AG08396 (cell line): ENCODE results near the gene DMD.
"Not testable (repeated sequence)": the region's sequence is repeated elsewhere in the genome, so short reads cannot be mapped to it uniquely, and the experiment has no call there.

Experiments
- DNase-seq: peaks from one replicate; pipeline ENCODE4 v3.0.0; 2012; ENCODE audit warnings: low spot score, mixed read lengths

DMD gene

GRCh38 chrX:31593353-31593752, 1618.0 kb downstream of the DMD start:
- no peak for DNase-seq

GRCh38 chrX:31591355-31591754, 1620.0 kb downstream of the DMD start:
- no peak for DNase-seq

GRCh38 chrX:31590581-31591114, 1620.7 kb downstream of the DMD start:
- DNase-seq: peak; percentile 6

GRCh38 chrX:31589503-31589902, 1621.8 kb downstream of the DMD start:
- DNase-seq: no peak

- no peak for DNase-seq
These were observed 1623.0 kb downstream of the DMD start for GRCh38 chrX:31588355-31588754.

- not testable (repeated sequence) for DNase-seq
These were observed 1627.5 kb downstream of the DMD start for GRCh38 chrX:31583892-31584291.

- DNase-seq: no peak
These were observed 1630.6 kb downstream of the DMD start for GRCh38 chrX:31580726-31581125.

GRCh38 chrX:31580227-31580626, 1631.1 kb downstream of the DMD start:
- no peak for DNase-seq

- no peak for DNase-seq
These were observed 1639.0 kb downstream of the DMD start for GRCh38 chrX:31572360-31572759.

GRCh38 chrX:31570658-31571057, 1640.7 kb downstream of the DMD start:
- DNase-seq: no peak

- no peak for DNase-seq
These were observed 1647.6 kb downstream of the DMD start for GRCh38 chrX:31563792-31564191.

- no peak for DNase-seq
These were observed 1655.8 kb downstream of the DMD start for GRCh38 chrX:31555506-31555905.

- no peak for DNase-seq
These were observed 1659.4 kb downstream of the DMD start for GRCh38 chrX:31551913-31552312.

GRCh38 chrX:31550158-31550557, 1661.2 kb downstream of the DMD start:
- no peak for DNase-seq

GRCh38 chrX:31547816-31548215, 1663.5 kb downstream of the DMD start:
- DNase-seq: no peak

GRCh38 chrX:31547416-31547815, 1663.9 kb downstream of the DMD start:
- no peak for DNase-seq

GRCh38 chrX:31546126-31546525, 1665.2 kb downstream of the DMD start:
- DNase-seq: peak; percentile 32

GRCh38 chrX:31545726-31546125, 1665.6 kb downstream of the DMD start:
- no peak for DNase-seq

- no peak for DNase-seq
These were observed 1666.2 kb downstream of the DMD start for GRCh38 chrX:31545191-31545590.

- DNase-seq: no peak
These were observed 1667.7 kb downstream of the DMD start for GRCh38 chrX:31543634-31544033.

GRCh38 chrX:31542566-31542965, 1668.8 kb downstream of the DMD start:
- DNase-seq: no peak

- DNase-seq: no peak
These were observed 1671.0 kb downstream of the DMD start for GRCh38 chrX:31540313-31540712.

- DNase-seq: no peak
These were observed 1683.8 kb downstream of the DMD start for GRCh38 chrX:31527455-31528126.

GRCh38 chrX:31523884-31524536, 1687.3 kb downstream of the DMD start:
- no peak for DNase-seq
